CD4-positive, alpha-beta T cell treated with Interleukin-6 for 4 hours (primary cell): ENCODE measurements around the gene ANKRD13A.

Experiments used
- DNase-seq: peaks from one replicate; pipeline ENCODE4 v3.0.0-alpha.2; 2020; ENCODE audit warnings: mixed read lengths

ANKRD13A gene

DNA sequence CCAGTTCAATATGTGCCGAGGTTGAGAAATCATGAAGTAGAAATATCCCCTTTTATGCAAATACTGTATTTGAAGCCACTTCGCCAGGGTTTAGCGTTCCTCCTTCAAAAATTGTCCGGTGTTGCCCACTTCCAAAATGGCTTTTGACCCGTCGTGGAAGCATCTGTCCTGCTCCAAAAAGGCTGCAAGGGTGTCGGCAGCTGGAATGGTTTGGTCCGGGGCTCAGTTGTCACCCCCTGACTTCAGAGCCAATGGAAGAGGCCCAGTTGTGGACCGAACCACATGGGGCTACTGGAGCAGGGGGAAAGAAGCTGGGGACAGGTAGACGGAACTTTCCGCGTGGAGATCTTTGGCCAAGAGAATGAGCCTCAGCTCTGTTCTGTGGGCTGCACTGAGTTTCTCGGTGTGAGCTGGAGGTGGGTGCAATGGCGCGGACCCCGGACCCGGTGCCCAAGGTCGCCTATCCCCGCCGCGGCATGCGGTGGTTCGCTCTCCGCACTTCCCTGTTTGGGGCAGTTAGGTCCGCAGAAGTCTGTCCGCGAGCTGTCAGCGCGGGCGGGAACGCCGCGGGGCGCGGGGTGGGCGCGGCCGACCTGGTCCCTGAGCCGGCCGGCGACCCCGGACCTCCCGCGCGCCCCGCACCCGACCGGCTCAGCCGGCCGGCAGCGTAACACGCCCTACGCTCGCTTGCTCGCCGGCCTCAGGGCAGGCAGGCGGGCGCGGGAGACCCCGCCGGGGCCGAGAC, at the start of gene ANKRD13A:
Gene ANKRD13A (plus strand): TSS at position 527 of the 745 bp plus-strand sequence. CDS start 259 bp downstream, outside the sequence.
- peak; percentile 91 for DNase-seq

GRCh38 chr12:109950625-109951024, 48.6 kb upstream of the ANKRD13A start:
- DNase-seq: no peak

- no peak for DNase-seq
These were observed 48.1 kb upstream of the ANKRD13A start for GRCh38 chr12:109951136-109951535.

- DNase-seq: no peak
These were observed 47.5 kb upstream of the ANKRD13A start for GRCh38 chr12:109951751-109952150.

DNA sequence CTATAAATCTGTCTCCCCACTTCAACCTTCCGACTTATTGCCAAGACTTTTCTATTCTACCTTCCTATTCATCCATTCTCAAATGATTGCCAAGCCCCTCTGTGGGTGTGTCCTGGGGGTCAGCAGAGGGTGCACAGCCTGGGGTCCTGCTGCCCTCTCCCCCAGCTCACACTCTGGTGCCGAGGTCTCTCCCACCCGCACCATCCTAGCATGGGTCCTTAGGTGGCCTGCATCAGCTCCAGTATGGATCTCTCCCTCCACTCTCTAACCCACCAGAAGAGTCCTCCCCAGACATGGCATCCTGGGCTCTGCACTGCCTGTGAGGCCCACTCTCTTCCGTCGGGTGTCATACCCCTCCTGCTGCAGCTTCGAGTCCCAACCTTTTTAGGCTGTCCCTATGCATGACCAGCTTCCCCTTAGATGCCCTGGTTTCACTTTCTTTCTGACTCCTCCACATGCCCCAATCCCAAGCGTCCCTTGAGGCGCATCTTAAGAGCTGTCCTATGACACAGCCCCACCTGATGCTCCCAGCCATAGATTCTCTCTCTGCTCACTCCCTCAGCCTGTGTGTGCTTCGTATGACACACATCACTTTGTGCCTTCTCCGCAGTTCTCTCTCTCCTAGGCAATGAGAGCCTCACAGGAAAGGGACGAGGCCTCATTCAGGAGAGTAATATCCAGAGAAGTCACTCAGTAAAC, 46.9 kb upstream of the ANKRD13A start:
- no peak for DNase-seq

DNA sequence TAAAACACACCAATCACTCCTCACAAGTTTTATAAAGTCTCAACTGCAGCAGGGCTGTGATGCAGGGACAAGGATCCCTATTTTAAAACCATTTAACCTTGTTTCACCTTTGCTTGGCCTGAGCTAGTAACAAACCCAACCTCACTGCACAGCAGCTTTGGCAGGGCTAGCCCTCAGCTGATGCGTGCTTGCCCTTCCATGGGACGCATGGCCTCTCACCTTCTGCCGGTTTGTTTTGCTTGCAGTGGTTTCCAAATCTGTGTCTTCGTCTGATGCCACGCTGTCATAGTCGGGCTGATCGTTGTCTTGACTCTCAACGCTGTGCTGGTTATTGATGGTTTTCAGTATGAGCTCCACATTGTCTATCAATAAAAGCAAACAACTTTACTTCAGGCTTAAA, 46.4 kb upstream of the ANKRD13A start:
- no peak for DNase-seq

GRCh38 chr12:109953656-109954055, 45.6 kb upstream of the ANKRD13A start:
- no peak for DNase-seq

DNA sequence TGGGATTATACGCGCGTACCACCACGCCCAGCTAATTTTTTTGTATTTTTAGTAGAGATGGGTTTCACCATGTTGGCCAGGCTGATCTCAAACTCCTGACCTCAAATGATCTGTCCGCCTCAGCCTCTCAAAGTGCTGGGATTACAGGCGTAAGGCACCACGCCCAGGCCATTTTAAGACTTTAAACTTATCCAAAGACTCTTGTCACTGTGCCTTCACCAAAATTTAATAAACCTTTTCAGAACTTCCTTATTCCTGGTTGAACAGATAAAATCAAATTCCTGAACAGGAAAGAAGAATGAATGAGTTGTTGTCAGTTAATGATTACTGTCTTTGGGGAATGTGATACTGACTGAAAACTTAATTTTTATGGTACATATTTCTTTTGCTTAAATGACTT, 40.9 kb upstream of the ANKRD13A start:
- no peak for DNase-seq

DNA sequence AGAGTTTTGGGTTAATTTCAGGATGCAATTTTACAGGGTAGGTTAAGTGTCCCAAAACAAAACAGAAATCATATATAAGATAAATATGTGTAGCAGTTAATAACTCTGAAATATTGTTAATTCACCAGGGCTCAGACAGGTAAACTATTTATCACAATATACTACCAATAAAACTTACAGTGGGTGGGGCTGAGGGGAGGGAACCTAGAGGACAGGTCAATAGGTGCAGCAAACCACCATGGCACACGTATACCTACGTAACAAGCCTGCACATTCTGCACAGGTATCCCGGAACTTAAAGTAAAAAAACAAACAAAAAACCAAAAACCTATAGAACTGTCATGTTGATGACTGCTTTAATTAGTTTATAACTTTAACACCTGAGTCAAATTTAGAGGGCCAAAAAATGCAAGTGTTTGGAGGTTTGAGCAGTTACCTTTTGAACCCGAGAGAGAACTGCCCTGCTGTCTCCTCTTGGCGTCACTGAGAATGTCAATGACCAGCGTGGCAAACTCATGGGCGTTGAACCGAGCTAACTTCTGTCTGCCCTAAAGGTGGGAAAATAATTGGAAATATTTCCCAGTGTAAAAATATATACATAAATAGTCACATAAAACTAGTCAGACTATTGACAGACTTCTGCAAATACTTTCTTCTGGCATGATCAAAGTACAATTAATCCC, 39.7 kb upstream of the ANKRD13A start:
- DNase-seq: no peak

DNA sequence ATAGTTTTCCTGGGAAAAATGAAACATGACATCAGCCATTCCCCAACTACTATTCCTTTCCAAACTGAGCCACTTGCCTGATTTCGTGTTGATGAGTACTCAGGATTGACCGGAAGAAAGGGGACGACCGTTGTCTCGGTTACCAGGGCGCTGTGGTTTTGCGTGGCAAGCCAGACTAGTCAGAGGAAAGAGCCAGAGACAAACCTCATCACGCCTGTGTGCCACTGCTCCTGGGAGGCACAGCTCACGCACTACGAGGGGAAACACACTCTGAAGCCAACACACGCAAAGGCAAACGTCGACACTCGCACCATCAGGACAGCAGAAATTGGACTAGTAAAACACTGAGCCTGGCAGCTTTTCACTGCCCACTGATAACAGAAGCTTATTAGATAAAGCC, 38.0 kb upstream of the ANKRD13A start:
- no peak for DNase-seq

DNA sequence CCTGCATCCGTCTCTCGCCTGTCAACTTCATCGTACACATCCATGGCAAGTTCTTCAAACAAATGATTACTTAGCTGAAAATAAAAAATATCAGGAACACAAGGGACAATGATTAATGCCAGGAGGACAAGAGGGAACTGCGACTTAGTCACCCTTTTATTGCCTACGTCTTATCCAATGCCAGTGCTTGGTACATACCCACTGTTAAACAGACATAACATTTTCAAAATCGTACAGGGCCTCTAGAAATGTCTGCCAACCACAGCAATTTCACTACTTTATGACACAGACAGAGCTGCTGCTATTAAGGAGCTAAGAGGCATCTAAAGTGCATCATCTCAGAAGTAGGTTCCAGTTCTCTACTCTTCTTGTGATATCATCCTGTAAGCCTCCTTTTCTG, 37.6 kb upstream of the ANKRD13A start:
- no peak for DNase-seq

- no peak for DNase-seq
These were observed 36.8 kb upstream of the ANKRD13A start for GRCh38 chr12:109962398-109962797.

- DNase-seq: no peak
These were observed 35.9 kb upstream of the ANKRD13A start for GRCh38 chr12:109963330-109963729.

GRCh38 chr12:109963743-109964429, 35.3 kb upstream of the ANKRD13A start:
- no peak for DNase-seq

- no peak for DNase-seq
These were observed 32.7 kb upstream of the ANKRD13A start for GRCh38 chr12:109966546-109966945.

DNA sequence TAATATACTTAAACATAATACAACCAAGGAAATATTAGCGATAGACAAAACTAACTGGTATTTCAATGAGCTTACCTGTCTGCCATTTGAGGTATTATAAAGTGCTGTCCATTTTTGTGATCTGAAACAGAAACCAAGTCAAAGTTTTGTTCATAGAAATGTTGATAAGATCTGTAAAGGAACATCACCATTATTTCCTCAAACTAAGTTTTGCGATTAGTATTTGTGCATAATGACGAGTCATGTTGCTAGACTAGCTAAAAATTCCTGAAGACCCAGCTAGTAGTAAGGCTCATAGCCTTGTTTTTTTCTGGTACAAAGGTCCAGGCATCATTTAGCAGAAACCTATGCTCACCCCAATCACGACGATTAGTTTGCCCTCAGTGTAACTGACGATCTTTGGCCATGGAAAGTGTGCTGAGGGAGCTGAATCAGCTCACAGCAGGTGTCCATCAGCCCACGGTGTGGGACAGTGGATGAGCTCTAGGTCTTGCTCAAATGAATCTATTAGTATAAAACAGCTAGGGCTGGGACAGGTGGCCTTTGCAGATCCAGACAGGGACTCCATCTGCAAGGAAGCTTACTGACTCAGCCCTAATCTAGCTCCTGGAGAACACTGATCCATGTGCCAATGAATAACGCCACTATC, 31.7 kb upstream of the ANKRD13A start:
- no peak for DNase-seq

DNA sequence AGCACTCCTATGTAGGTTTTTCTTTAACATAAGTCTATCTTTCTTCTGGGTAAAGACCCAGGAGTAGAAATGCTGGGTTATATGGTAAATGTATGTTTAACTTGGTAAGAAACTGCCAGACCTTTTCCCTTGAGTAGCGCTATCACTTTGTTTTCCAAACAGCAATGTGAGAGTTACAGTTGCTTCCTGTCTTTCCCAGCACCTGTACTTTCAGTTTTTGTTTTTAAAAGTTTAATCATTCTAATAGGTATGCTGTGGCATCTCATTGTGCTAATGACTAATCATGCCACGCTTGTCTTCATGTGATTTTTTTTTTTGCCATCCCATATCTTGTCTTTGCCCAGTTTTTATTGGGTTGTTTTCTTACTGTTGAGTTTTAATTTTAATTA, 31.2 kb upstream of the ANKRD13A start:
- DNase-seq: no peak

- no peak for DNase-seq
These were observed 30.4 kb upstream of the ANKRD13A start for GRCh38 chr12:109968801-109969200.

- DNase-seq: no peak
These were observed 26.4 kb upstream of the ANKRD13A start for GRCh38 chr12:109972821-109973220.

DNA sequence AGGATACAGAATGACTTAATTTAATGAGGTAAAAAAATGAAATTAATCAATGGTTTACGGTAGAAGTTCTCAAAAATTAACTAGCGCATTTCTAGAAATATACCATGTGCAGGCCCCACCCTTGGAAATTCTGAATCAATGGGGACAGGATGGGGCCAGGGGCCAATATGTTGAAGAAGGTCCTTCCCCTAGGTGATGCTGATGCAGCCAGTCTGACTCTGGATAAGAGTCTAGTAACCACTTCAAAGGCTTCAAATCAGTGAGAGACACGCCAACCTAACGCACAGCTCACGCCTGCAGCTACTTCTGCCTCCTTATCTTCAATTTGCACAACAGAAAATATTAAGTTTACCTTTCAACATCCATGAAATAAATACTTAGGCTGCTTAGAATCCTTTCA, 17.9 kb upstream of the ANKRD13A start:
- DNase-seq: peak; percentile 56

- no peak for DNase-seq
These were observed 17.0 kb upstream of the ANKRD13A start for GRCh38 chr12:109982210-109982609.

- DNase-seq: no peak
These were observed 15.6 kb upstream of the ANKRD13A start for GRCh38 chr12:109983432-109984142.
